HepG2 (cell line): ENCODE measurements around the gene HSF2BP. TPM values are rescaled to one million over a fixed set of nuclear protein-coding genes. Genes with fewer than 3 reads are reported as not detected.

Experiments
- ATAC-seq: fragments of 200-7000 bp; cut with Tn5 transposase; 3 replicates; pipeline ENCODE4 v1.9.1; 2020; ENCODE audit warnings: mild to moderate bottlenecking, moderate library complexity
- BruUV-seq: library from RNA; stranded (reverse); fragments of 400-500 nt; replicated peaks from 2 replicates; lab custom pipeline; 2021; lab: Mats Ljungman, UMichigan
- CTCF ChIA-PET: fragments of 300-600 bp; formaldehyde crosslinking; extraction: SDS; loops from one replicate; lab custom pipeline; 2021; ENCODE audit warnings: low total read pairs, inconsistent platforms, low intra/inter-chr PET ratio; lab: Yijun Ruan, JAX
- POLR2A ChIA-PET: fragments of 350-600 bp; sonication (Branson Sonifier 250); formaldehyde crosslinking; loops from one replicate; lab custom pipeline; 2020; ENCODE audit warnings: antibody characterized with exemption, inconsistent platforms; lab: Yijun Ruan, JAX
- DNase-seq: peaks from one replicate; pipeline ENCODE4 v3.0.0-alpha.2; 2015; ENCODE audit warnings: low spot score
- FAIRE-seq: peaks from 3 replicates; lab custom pipeline; 2011; peaks lifted over from hg19 to GRCh38; lab: Jason Lieb, UNC
- H2AFZ ChIP-seq: one replicate; pipeline ENCODE4 v1.6.1; 2011; ENCODE audit warnings: low read length, inconsistent platforms
- H3K27ac ChIP-seq: fragments of 300-600 bp; 3 replicates; pipeline ENCODE4 v1.8.0; 2011; ENCODE audit warnings: mixed run types, mild to moderate bottlenecking, mixed read lengths, low read length, inconsistent platforms; ENCODE audit not compliant: insufficient read depth; ENCODE audit errors: extremely low read length
- H3K27me3 ChIP-seq, 2 experiments: fragments of 200-600 bp in 1 of 2; 2 replicates in 1 of 2; 3 replicates in 1 of 2; pipeline versions ENCODE4 v1.6.0 to v1.8.0; 2011; ENCODE audit warnings: low read length in 2 of 2, mild to moderate bottlenecking in 2 of 2, moderate library complexity in 2 of 2, inconsistent platforms in 1 of 2; ENCODE audit not compliant: insufficient read depth in 2 of 2, control insufficient read depth in 1 of 2
- H3K36me3 ChIP-seq, 2 experiments: fragments of 200-600 bp in 1 of 2; replicated peaks in 1 of 2; 2 replicates in 1 of 2; 3 replicates in 1 of 2; pipeline versions ENCODE4 v1.5.1 to v1.8.0; 2011; ENCODE audit warnings: low read length in 2 of 2, inconsistent platforms in 1 of 2; ENCODE audit not compliant: insufficient read depth in 2 of 2, control insufficient read depth in 1 of 2
- H3K4me1 ChIP-seq: 2 replicates; pipeline ENCODE4 v1.5.1; 2012; ENCODE audit warnings: low read length, inconsistent platforms; ENCODE audit not compliant: insufficient read depth
- H3K4me2 ChIP-seq: 2 replicates; pipeline ENCODE4 v1.6.0; 2011; ENCODE audit warnings: low read depth, low read length, inconsistent platforms
- H3K4me3 ChIP-seq, 3 experiments: fragments of 200-600 bp in 1 of 3; sonication (generic), shearing (Covaris generic) in 1 of 3; replicated peaks in 1 of 3; 2 replicates each; pipeline ENCODE4 v1.5.1; 2011 to 2016; ENCODE audit warnings: low read length in 3 of 3, inconsistent platforms in 2 of 3, low read depth in 2 of 3, mild to moderate bottlenecking in 2 of 3, control low read depth in 1 of 3, mixed read lengths in 1 of 3; ENCODE audit not compliant: insufficient read depth in 1 of 3
- H3K79me2 ChIP-seq: one replicate; pipeline ENCODE4 v1.6.1; 2011; ENCODE audit warnings: low read length, inconsistent platforms; ENCODE audit not compliant: insufficient read depth
- H3K9ac ChIP-seq: 2 replicates; pipeline ENCODE4 v1.6.0; 2011; ENCODE audit warnings: mild to moderate bottlenecking, low read depth, low read length, inconsistent platforms; ENCODE audit not compliant: insufficient read depth
- H3K9me3 ChIP-seq: 2 replicates; pipeline ENCODE4 v1.5.1; 2012; ENCODE audit warnings: mild to moderate bottlenecking, low read length
- H4K20me1 ChIP-seq: 2 replicates; pipeline ENCODE4 v1.6.0; 2011; ENCODE audit warnings: inconsistent platforms, mild to moderate bottlenecking, low read length, moderate library complexity; ENCODE audit not compliant: insufficient read depth
- BRD4 ChIP-seq: sonication (generic); formaldehyde crosslinking; IDR thresholded peaks from 2 replicates; pipeline ENCODE4 v1.4.0; 2020; ENCODE audit warnings: missing genetic modification reagents
- DMTF1 ChIP-seq: sonication (generic); formaldehyde crosslinking; IDR thresholded peaks from 2 replicates; pipeline ENCODE4 v1.4.0; 2020; ENCODE audit warnings: mild to moderate bottlenecking, missing genetic modification reagents
- ELF1 ChIP-seq: sonication (generic); formaldehyde crosslinking; IDR thresholded peaks from 2 replicates; pipeline ENCODE4 v1.4.0; 2020; ENCODE audit warnings: missing genetic modification reagents
- HDAC1 ChIP-seq: sonication (generic); formaldehyde crosslinking; IDR thresholded peaks from 2 replicates; pipeline ENCODE4 v1.5.1; 2020; ENCODE audit warnings: mild to moderate bottlenecking, missing genetic modification reagents
- MTF1 ChIP-seq: sonication (generic); formaldehyde crosslinking; IDR thresholded peaks from 2 replicates; pipeline ENCODE4 v1.5.0; 2020; ENCODE audit warnings: missing genetic modification reagents
- NR3C1 ChIP-seq: sonication (generic); formaldehyde crosslinking; IDR thresholded peaks from 2 replicates; pipeline ENCODE4 v1.4.0; 2020; ENCODE audit warnings: missing genetic modification reagents
- PHF8 ChIP-seq: sonication (generic); formaldehyde crosslinking; IDR thresholded peaks from 2 replicates; pipeline ENCODE4 v1.5.0; 2020; ENCODE audit warnings: missing genetic modification reagents
- SIX4 ChIP-seq: sonication (generic); formaldehyde crosslinking; IDR thresholded peaks from 2 replicates; pipeline ENCODE4 v1.4.0; 2020; ENCODE audit warnings: missing genetic modification reagents
- SOX5 ChIP-seq: IDR thresholded peaks from 2 replicates; pipeline ENCODE4 v1.6.1; 2016; ENCODE audit warnings: borderline replicate concordance
- ZNF10 ChIP-seq: sonication (generic); formaldehyde crosslinking; IDR thresholded peaks from 2 replicates; pipeline ENCODE4 v1.4.0; 2020; ENCODE audit warnings: mild to moderate bottlenecking, low read depth, missing genetic modification reagents, borderline replicate concordance
- ZNF101 ChIP-seq: sonication (generic); formaldehyde crosslinking; IDR thresholded peaks from 2 replicates; pipeline ENCODE4 v1.4.0; 2020; ENCODE audit warnings: mild to moderate bottlenecking, low read depth, missing genetic modification reagents, borderline replicate concordance
- ZNF20 ChIP-seq: sonication (generic); formaldehyde crosslinking; IDR thresholded peaks from 2 replicates; pipeline ENCODE4 v1.4.0; 2020; ENCODE audit warnings: mild to moderate bottlenecking, moderate library complexity, missing genetic modification reagents
- ZNF207 ChIP-seq: fragments of 450-650 bp; IDR thresholded peaks from 2 replicates; pipeline ENCODE4 v1.6.1; 2016; ENCODE audit warnings: antibody characterized with exemption, borderline replicate concordance
- ZNF562 ChIP-seq: sonication (generic); formaldehyde crosslinking; IDR thresholded peaks from 2 replicates; pipeline ENCODE4 v1.8.0; 2022; ENCODE audit warnings: missing genetic modification reagents, borderline replicate concordance
- ZNF605 ChIP-seq: sonication (generic); formaldehyde crosslinking; IDR thresholded peaks from 2 replicates; pipeline ENCODE4 v1.8.0; 2022; ENCODE audit warnings: mild to moderate bottlenecking, missing genetic modification reagents
- ZNF878 ChIP-seq: sonication (generic); formaldehyde crosslinking; IDR thresholded peaks from 2 replicates; pipeline ENCODE4 v1.8.1; 2023; ENCODE audit warnings: mild to moderate bottlenecking, missing genetic modification reagents, moderate library complexity
- ZNF891 ChIP-seq: sonication (generic); formaldehyde crosslinking; IDR thresholded peaks from 2 replicates; pipeline ENCODE4 v1.5.0; 2020; ENCODE audit warnings: mild to moderate bottlenecking, missing genetic modification reagents
- WGBS: methylation state at CpG from one replicate; pipeline ENCODE4 v1.1.6; 2017; ENCODE audit warnings: low lambda C conversion rate; 5-methylcytosine and 5-hydroxymethylcytosine counted together
- in situ Hi-C: cut with HindIII; loops from 2 replicates; pipeline ENCODE4 v1.10.0; 2017; ENCODE audit warnings: low pct_unique_long_range_greater_than_20kb; ENCODE audit not compliant: extremely low pct_ligation_motif_present
- intact Hi-C: fragments of 100-400 bp; cut with micrococcal nuclease; formaldehyde crosslinking; loops from one replicate; pipeline ENCODE4 v1.10.0; 2022; ENCODE audit not compliant: unreplicated experiment
- polyA plus RNA-seq, 8 experiments: library from polyadenylated mRNA; depleted of rRNA in 3 of 8; stranded (reverse) in 7 of 8; unstranded in 1 of 8; fragments of >200 nt; fragmentation: Illumina TruSeq in 4 of 8; extraction: Trizol in 4 of 8; gene quantifications; 2 replicates each; pipeline versions ENCODE4 v1.2.1 to v1.2.3, GENCODE V29; 2011 to 2016; ENCODE audit warnings: low read depth in 4 of 8, missing spikeins in 1 of 8, mixed read lengths in 1 of 8; ENCODE audit not compliant: insufficient read depth in 1 of 8
- total RNA-seq, 5 experiments: library from RNA; depleted of rRNA; stranded (reverse); fragments of >200 nt; fragmentation: Illumina TruSeq; extraction: Trizol; gene quantifications; 2 replicates each; pipeline ENCODE4 v1.2.3, GENCODE V29; 2016; ENCODE audit warnings: low read depth in 1 of 5
- TF ChIP-seq, protein P1 (sequence below): sonication (generic); formaldehyde crosslinking; IDR thresholded peaks from 2 replicates; pipeline ENCODE4 v1.8.0; 2022; ENCODE audit warnings: mild to moderate bottlenecking, missing genetic modification reagents, borderline replicate concordance
- TF ChIP-seq, protein P2 (sequence below): sonication (generic); formaldehyde crosslinking; IDR thresholded peaks from 2 replicates; pipeline ENCODE4 v1.5.0; 2020; ENCODE audit warnings: mild to moderate bottlenecking, missing genetic modification reagents, borderline replicate concordance

Gene HSF2BP
- total and polyA plus RNA-seq, 2 of the 13 experiments (the other 11 are each of a cell fraction or from before 2014, with no cell fraction given), result 0.67 to 2.2 TPM

- TF ChIP-seq PHF8 (CRISPR knock-in tag) (no peak), SOX5 (no peak), ZNF207 (no peak), ZNF605 (no peak)
Measured at GRCh38 chr21:43645136-43645891, 14.0 kb downstream of the HSF2BP start (continued).

- no peak for FAIRE-seq
- ATAC-seq, result no peak
- no peaks in the 10 kb centered on the region for H3K27me3 ChIP-seq
- no peak overlapping the region for H3K4me3 ChIP-seq
- no TSS peak for BruUV-seq
- intact Hi-C loops, result loop anchor here (1.0 to 5.0 kb wide), 3 partner anchors 32 to 332 kb away; no protein-coding TSS in a partner anchor
- ChIA-PET POLR2A (no interaction called here), CTCF (interaction anchor here (2.8 kb wide), 1 partner anchor 33 kb away, joined by 17 read pairs; no protein-coding TSS in a partner anchor)
- WGBS, result 89% methylated on average over 6 of the region's 6 CpGs
- H3K9me3 ChIP-seq, result no peaks in the 10 kb centered on the region
- H2AFZ ChIP-seq, result no peak overlapping the region
- TF ChIP-seq ZNF101 (CRISPR knock-in tag), result no peak
- no peak for TF ChIP-seq BRD4 (CRISPR knock-in tag)
- TF ChIP-seq DMTF1 (CRISPR knock-in tag), result no peak
- TF ChIP-seq ZNF878, result no peak
- TF ChIP-seq ELF1 (CRISPR knock-in tag), result no peak
- no peak for TF ChIP-seq HDAC1
- TF ChIP-seq NR3C1 (CRISPR knock-in tag), result no peak
- TF ChIP-seq, protein P1, sequence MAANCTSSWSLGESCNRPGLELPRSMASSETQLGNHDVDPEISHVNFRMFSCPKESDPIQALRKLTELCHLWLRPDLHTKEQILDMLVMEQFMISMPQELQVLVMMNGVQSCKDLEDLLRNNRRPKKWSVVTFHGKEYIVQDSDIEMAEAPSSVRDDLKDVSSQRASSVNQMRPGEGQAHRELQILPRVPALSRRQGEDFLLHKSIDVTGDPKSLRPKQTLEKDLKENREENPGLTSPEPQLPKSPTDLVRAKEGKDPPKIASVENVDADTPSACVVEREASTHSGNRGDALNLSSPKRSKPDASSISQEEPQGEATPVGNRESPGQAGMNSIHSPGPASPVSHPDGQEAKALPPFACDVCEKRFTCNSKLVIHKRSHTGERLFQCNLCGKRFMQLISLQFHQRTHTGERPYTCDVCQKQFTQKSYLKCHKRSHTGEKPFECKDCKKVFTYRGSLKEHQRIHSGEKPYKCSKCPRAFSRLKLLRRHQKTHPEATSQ, result no peak
- TF ChIP-seq MTF1, result no peak
- no peak for TF ChIP-seq ZNF20 (CRISPR knock-in tag)
- TF ChIP-seq ZNF10 (CRISPR knock-in tag), result no peak
- TF ChIP-seq ZNF562, result no peak
- no peak for TF ChIP-seq ZNF891 (CRISPR knock-in tag)
- TF ChIP-seq, protein P2, sequence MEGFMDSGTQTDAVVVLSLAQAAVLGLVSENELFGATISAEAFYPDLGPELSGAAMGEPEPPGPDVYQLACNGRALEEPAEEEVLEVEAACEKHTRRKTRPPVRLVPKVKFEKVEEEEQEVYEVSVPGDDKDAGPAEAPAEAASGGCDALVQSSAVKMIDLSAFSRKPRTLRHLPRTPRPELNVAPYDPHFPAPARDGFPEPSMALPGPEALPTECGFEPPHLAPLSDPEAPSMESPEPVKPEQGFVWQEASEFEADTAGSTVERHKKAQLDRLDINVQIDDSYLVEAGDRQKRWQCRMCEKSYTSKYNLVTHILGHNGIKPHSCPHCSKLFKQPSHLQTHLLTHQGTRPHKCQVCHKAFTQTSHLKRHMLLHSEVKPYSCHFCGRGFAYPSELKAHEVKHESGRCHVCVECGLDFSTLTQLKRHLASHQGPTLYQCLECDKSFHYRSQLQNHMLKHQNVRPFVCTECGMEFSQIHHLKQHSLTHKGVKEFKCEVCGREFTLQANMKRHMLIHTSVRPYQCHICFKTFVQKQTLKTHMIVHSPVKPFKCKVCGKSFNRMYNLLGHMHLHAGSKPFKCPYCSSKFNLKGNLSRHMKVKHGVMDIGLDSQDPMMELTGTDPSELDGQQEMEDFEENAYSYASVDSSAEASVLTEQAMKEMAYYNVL (CRISPR knock-in tag), result no peak
- no peak for TF ChIP-seq SIX4
- TF ChIP-seq, all 625 proteins: peak for 0
- DNase-seq, result no peak
- H3K79me2 ChIP-seq, result no peaks in the 10 kb centered on the region
- no peak overlapping the region for H3K27ac ChIP-seq
- H3K4me2 ChIP-seq, result no peak overlapping the region
- no peaks in the 10 kb centered on the region for H3K36me3 ChIP-seq
- no peak overlapping the region for H3K9ac ChIP-seq
- H4K20me1 ChIP-seq, result no peaks in the 10 kb centered on the region
- in situ Hi-C loops, result no loop called here
- H3K4me1 ChIP-seq, result peaks cover 36% of the 10 kb centered on the region
Measured at GRCh38 chr21:43644609-43645008, 14.7 kb downstream of the HSF2BP start.
